Activated effector memory CD4-positive, alpha-beta T cell treated with anti-CD3 and anti-CD28 coated beads, Interleukin-2, amount 50 U/mL, for 16 hours (primary cell): ENCODE data around the gene S100PBP.
"Not testable (repeated sequence)": the region's sequence is repeated elsewhere in the genome, so short reads cannot be mapped to it uniquely, and the experiment has no call there.

Experiments used
- DNase-seq: peaks from one replicate; pipeline ENCODE4 v3.0.0-alpha.2; 2020

The S100PBP gene

DNA sequence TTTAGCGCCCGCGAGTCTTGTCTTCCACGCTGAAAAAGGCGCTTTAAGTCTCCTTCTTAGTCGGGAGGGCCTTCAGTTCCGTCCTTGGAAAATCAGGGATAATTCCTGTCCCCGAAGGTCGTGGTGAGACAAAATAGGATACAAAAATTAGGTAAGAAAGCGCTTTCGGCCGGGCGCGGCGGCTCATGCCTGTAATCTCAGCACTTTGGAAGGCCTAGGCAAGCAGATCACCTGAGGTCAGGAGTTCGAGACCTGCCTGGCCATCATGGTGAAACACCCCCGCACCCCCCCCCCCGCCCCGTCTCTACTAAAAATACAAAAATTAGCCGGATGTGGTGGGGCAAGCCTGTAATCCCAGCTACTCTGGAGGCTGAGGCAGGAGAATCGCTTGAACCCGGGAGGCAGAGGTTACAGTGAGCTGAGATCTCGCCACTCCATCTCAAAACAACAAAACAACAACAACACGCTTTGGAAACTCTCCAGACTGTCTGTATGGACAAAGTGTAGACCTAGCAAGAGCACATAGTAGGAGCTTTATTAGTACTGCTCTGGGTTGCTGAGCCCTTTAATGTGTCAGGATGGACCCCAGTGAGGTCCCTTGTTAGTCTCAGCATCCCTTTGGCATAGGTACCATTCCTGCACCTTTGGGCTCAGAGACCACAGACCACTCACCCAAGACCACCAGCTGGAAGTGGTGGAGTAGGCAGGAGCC lies 84.5 kb downstream of the S100PBP start:
- DNase-seq, result no peak

DNA sequence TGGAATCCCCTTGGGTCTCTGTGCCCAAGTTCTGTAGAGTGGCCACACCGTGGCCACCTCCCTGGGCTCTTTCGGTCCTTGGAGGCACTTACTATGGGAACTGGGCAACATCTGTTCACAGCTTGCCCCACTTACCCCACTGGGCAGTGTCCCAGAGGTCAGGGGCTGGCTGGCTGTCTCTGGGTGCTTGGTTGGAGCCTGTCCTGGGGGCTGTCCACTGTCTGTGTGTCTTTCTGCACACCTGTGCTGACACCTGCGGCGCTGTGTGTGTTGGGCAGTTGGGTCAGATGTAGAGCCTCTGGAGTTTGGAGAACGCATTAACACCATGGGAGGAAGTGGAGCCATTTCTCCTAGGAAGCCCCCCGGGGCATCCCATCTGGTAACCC lies 85.1 kb downstream of the S100PBP start:
- no peak for DNase-seq

- peak; percentile 38 for DNase-seq
Observed at GRCh38 chr1:32903991-32904785, 86.7 kb downstream of the S100PBP start.

- peak; percentile 16 for DNase-seq
Observed at GRCh38 chr1:32904797-32905196, 87.3 kb downstream of the S100PBP start.

GRCh38 chr1:32905588-32905987 lies 88.1 kb downstream of the S100PBP start:
- not testable (repeated sequence) for DNase-seq

GRCh38 chr1:32906654-32907053 lies 89.2 kb downstream of the S100PBP start:
- no peak for DNase-seq

DNA sequence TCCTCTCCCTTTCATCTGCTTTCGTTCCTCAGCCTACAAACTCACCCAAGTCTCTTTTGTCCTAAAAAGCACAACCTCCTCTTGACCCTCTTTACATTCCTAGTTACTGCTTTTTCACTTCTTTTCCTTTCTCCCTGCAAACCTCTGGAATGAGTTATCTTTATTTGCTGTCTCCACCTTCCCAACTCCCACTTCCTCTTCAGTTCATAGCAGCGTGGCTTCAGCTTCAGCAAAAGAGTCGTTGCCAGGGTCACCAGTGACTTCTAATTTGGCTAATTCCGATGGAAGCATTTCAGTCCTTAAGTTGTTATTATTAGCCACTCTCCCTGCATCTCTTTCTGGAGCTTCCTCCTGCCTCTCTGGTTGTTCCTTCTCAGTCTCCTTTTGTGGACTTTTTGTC lies 90.0 kb downstream of the S100PBP start:
- DNase-seq, result no peak
